Measurements from ENCODE around the gene EBLN1.

EBLN1 gene

GRCh38 chr10:22251751-22252223 lies 34.0 kb upstream of the EBLN1 start:
- no peak for TF ChIP-seq ZNF8 (CRISPR knock-in tag; IDR thresholded peaks at IDR 0.05)
- no peak for TF ChIP-seq ZNF70 (CRISPR knock-in tag; IDR thresholded peaks at IDR 0.05)
- TF ChIP-seq BACH2 (CRISPR knock-in tag; IDR thresholded peaks at IDR 0.05; ENCODE audit: borderline replicate concordance): no peak
- no peak for TF ChIP-seq OSR1 (CRISPR knock-in tag; IDR thresholded peaks at IDR 0.05)
- no peak for TF ChIP-seq ZFP30 (CRISPR knock-in tag; IDR thresholded peaks at IDR 0.05)
- TF ChIP-seq TCF4 (CRISPR knock-in tag; IDR thresholded peaks at IDR 0.05; ENCODE audit: borderline replicate concordance): no peak
- TF ChIP-seq PATZ1 (CRISPR knock-in tag; IDR thresholded peaks at IDR 0.05; ENCODE audit: borderline replicate concordance): peak; percentile 39; the same call in 1 of the 2 replicates
- no peak for TF ChIP-seq RARB (CRISPR knock-in tag; IDR thresholded peaks at IDR 0.05)
- 0 out of 2 replicates have a peak, but pooled peaks have one; percentile 11 for TF ChIP-seq ZNF565 (CRISPR knock-in tag; conservative IDR thresholded peaks at IDR 0.05; ENCODE audit: low read depth)
- TF ChIP-seq CREB5 (CRISPR knock-in tag; IDR thresholded peaks at IDR 0.05; ENCODE audit: low read depth): no peak
- TF ChIP-seq GLIS3 (CRISPR knock-in tag; IDR thresholded peaks at IDR 0.05): no peak; the same call in 1 of the 2 replicates
- TF ChIP-seq SNAI2 (CRISPR knock-in tag; IDR thresholded peaks at IDR 0.05): no peak
- TF ChIP-seq TSHZ2 (CRISPR knock-in tag; IDR thresholded peaks at IDR 0.05): no peak; the same call in 1 of the 2 replicates
- TF ChIP-seq ZC3H10 (CRISPR knock-in tag; IDR thresholded peaks at IDR 0.05): no peak
- no peak for TF ChIP-seq ARNTL (CRISPR knock-in tag; IDR thresholded peaks at IDR 0.05; ENCODE audit: borderline replicate concordance, low read depth)
- TF ChIP-seq POU6F1 (CRISPR knock-in tag; IDR thresholded peaks at IDR 0.05; ENCODE audit: borderline replicate concordance, low read depth): no peak
- ATAC-seq: peak; percentile 86

- peak; percentile 37 for ATAC-seq
- TF ChIP-seq CSDC2 (CRISPR knock-in tag; IDR thresholded peaks at IDR 0.05): no peak
Observed at GRCh38 chr10:22250897-22251660, 33.3 kb upstream of the EBLN1 start.

- no peak for TF ChIP-seq CSRNP3 (CRISPR knock-in tag; IDR thresholded peaks at IDR 0.05)
- TF ChIP-seq CSDC2 (CRISPR knock-in tag; IDR thresholded peaks at IDR 0.05): no peak
- no peak for TF ChIP-seq TSHZ2 (CRISPR knock-in tag; IDR thresholded peaks at IDR 0.05)
- no peak for TF ChIP-seq ESRRG (CRISPR knock-in tag; IDR thresholded peaks at IDR 0.05)
- TF ChIP-seq GLIS3 (CRISPR knock-in tag; IDR thresholded peaks at IDR 0.05): no peak
- TF ChIP-seq ZNF8 (CRISPR knock-in tag; IDR thresholded peaks at IDR 0.05): no peak
- TF ChIP-seq ARNTL (CRISPR knock-in tag; IDR thresholded peaks at IDR 0.05; ENCODE audit: borderline replicate concordance, low read depth): no peak
- ATAC-seq: no peak
Observed at GRCh38 chr10:22247636-22248035, 29.8 kb upstream of the EBLN1 start.

All from SK-N-SH treated with all-trans-retinoic acid at 6 μM for 48 hours (cell line).